Panc1 (cell line): ENCODE results near the gene KIF21A.

Source experiments
- CTCF ChIP-seq: fragments of 450-650 bp; IDR thresholded peaks from 2 replicates; pipeline ENCODE4 v1.5.1; 2017; ENCODE audit warnings: mild to moderate bottlenecking
- POLR2AphosphoS5 ChIP-seq: IDR thresholded peaks from 2 replicates; pipeline ENCODE4 v1.6.1; 2012; ENCODE audit warnings: mild to moderate bottlenecking, low read depth, low read length, moderate library complexity
- SIN3A ChIP-seq: IDR thresholded peaks from 2 replicates; pipeline ENCODE4 v1.6.1; 2012; ENCODE audit warnings: low read depth, mild to moderate bottlenecking, low read length, moderate library complexity, borderline replicate concordance; ENCODE audit not compliant: insufficient read depth
- TCF7L2 ChIP-seq: IDR thresholded peaks from 2 replicates; pipeline ENCODE4 v1.6.1; 2011; ENCODE audit warnings: mild to moderate bottlenecking, low read depth, low read length, inconsistent platforms
- TF ChIP-seq, protein P1 (sequence below), 2 experiments: IDR thresholded peaks; 2 replicates each; pipeline ENCODE4 v1.6.1; 2011 to 2012; ENCODE audit warnings: low read depth in 2 of 2, control low read depth in 1 of 2, low read length in 1 of 2, mild to moderate bottlenecking in 1 of 2, moderate library complexity in 1 of 2; ENCODE audit not compliant: insufficient read depth in 1 of 2

- no peak for TF ChIP-seq CTCF
- no peak for TF ChIP-seq POLR2AphosphoS5
- no peak for TF ChIP-seq SIN3A
- TF ChIP-seq, protein P1, sequence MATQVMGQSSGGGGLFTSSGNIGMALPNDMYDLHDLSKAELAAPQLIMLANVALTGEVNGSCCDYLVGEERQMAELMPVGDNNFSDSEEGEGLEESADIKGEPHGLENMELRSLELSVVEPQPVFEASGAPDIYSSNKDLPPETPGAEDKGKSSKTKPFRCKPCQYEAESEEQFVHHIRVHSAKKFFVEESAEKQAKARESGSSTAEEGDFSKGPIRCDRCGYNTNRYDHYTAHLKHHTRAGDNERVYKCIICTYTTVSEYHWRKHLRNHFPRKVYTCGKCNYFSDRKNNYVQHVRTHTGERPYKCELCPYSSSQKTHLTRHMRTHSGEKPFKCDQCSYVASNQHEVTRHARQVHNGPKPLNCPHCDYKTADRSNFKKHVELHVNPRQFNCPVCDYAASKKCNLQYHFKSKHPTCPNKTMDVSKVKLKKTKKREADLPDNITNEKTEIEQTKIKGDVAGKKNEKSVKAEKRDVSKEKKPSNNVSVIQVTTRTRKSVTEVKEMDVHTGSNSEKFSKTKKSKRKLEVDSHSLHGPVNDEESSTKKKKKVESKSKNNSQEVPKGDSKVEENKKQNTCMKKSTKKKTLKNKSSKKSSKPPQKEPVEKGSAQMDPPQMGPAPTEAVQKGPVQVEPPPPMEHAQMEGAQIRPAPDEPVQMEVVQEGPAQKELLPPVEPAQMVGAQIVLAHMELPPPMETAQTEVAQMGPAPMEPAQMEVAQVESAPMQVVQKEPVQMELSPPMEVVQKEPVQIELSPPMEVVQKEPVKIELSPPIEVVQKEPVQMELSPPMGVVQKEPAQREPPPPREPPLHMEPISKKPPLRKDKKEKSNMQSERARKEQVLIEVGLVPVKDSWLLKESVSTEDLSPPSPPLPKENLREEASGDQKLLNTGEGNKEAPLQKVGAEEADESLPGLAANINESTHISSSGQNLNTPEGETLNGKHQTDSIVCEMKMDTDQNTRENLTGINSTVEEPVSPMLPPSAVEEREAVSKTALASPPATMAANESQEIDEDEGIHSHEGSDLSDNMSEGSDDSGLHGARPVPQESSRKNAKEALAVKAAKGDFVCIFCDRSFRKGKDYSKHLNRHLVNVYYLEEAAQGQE (IDR thresholded peaks at IDR 0.05; ENCODE audit: insufficient read depth in 1 of 2, low read depth in 2 of 2, low read length in 1 of 2), result no peak
- no peak for TF ChIP-seq TCF7L2
These were observed 949 bp upstream of the KIF21A start for GRCh38 chr12:39443929-39444209.
